Neural progenitor cell (in vitro differentiated cells): ENCODE results near the gene ENTPD5.

Experiments used
- EZH2 ChIP-seq: fragments of 200-600 bp; sonication (generic); IDR thresholded peaks from 2 replicates; pipeline ENCODE4 v1.6.1; 2017; ENCODE audit warnings: antibody characterized with exemption, mild to moderate bottlenecking, moderate library complexity
- EZH2phosphoT487 ChIP-seq: fragments of 200-600 bp; sonication (generic); IDR thresholded peaks from 2 replicates; pipeline ENCODE4 v1.6.1; 2017; ENCODE audit warnings: antibody characterized with exemption
- TF ChIP-seq, protein P1 (sequence below): fragments of 200-600 bp; sonication (generic); IDR thresholded peaks from 2 replicates; pipeline ENCODE4 v1.5.1; 2017; ENCODE audit warnings: antibody characterized with exemption, mild to moderate bottlenecking

DNA sequence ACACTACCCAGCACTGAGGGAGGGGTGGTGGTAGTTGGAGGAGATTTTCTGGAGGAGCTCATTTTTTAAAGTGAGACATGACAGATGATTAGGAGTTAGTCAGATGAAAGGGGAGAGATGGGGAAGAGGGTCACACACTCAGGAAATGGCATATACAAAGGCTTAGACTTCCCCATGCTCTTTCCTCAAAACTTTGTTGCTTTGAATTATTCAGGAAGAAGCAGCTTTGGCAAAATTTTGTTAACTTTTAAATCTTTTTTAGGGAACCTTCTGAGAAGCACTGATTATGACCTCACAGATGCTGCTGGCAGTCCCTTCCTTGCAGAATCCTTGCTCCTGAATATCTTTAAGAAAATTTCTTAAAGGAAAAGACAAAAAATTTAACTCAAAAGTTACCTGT, 45.3 kb upstream of the ENTPD5 start:
- TF ChIP-seq, protein P1, sequence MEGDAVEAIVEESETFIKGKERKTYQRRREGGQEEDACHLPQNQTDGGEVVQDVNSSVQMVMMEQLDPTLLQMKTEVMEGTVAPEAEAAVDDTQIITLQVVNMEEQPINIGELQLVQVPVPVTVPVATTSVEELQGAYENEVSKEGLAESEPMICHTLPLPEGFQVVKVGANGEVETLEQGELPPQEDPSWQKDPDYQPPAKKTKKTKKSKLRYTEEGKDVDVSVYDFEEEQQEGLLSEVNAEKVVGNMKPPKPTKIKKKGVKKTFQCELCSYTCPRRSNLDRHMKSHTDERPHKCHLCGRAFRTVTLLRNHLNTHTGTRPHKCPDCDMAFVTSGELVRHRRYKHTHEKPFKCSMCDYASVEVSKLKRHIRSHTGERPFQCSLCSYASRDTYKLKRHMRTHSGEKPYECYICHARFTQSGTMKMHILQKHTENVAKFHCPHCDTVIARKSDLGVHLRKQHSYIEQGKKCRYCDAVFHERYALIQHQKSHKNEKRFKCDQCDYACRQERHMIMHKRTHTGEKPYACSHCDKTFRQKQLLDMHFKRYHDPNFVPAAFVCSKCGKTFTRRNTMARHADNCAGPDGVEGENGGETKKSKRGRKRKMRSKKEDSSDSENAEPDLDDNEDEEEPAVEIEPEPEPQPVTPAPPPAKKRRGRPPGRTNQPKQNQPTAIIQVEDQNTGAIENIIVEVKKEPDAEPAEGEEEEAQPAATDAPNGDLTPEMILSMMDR: no peak
- no peak for TF ChIP-seq EZH2phosphoT487
- TF ChIP-seq EZH2: no peak
